GM12864 (cell line): ENCODE results near the gene KRTAP5-2.
"Not testable (repeated sequence)": the region's sequence is repeated elsewhere in the genome, so short reads cannot be mapped to it uniquely, and the experiment has no call there.

Experiments
- DNase-seq: peaks from one replicate; pipeline ENCODE4 v3.0.0-alpha.2; 2011; ENCODE audit warnings: low read depth
- H3K4me3 ChIP-seq: 2 replicates; pipeline ENCODE4 v1.5.1; 2011; ENCODE audit warnings: mild to moderate bottlenecking, low read depth, low read length, control low read depth
- CTCF ChIP-seq: IDR thresholded peaks from 2 replicates; pipeline ENCODE4 v1.5.1; 2011; ENCODE audit warnings: low read depth, mild to moderate bottlenecking, moderate library complexity, low read length, control low read depth, inconsistent platforms; ENCODE audit errors: missing control alignments

Gene KRTAP5-2, protein sequence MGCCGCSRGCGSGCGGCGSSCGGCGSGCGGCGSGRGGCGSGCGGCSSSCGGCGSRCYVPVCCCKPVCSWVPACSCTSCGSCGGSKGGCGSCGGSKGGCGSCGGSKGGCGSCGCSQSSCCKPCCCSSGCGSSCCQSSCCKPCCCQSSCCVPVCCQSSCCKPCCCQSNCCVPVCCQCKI

DNA sequence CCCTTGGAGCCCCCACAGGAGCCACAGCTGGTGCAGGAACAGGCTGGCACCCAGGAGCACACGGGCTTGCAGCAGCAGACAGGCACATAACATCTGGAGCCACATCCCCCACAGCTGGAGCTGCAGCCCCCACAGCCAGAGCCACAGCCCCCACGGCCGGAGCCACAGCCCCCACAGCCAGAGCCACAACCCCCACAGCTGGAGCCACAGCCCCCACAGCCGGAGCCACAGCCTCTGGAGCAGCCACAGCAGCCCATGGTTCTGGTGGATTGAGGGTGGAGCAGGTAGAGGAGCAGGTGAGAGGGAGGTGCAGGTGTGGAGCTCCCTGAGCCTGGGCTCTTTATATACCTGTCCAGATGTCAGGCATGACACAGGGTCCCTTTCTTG lies at the start of gene KRTAP5-2:
KRTAP5-2 (minus strand) TSS at position 301 of the 387 bp plus-strand sequence; CDS start at position 257, 44 bp downstream.
- no peak within 1 kb of the TSS for H3K4me3 ChIP-seq
- no peak for DNase-seq
- no peak for TF ChIP-seq CTCF

DNA sequence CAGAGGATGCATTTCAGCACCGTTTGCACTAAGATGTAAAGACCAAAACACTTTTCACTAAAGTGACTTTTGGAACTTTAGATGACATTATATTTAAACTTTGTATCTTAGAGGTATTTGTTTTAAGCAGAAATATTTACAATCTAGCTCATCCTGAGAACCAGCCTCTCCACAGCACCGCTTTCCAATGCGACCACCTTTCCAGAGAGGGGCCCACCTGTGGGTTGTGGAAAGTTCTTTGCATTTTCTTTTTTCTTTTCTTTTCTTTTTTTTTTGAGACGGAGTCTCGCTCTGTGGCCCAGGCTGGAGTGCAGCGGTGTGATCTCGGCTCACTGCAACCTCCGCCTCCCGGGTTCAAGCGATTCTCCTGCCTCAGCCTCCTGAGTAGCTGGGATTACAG lies 48.4 kb upstream of the KRTAP5-2 start:
- not testable (repeated sequence) for DNase-seq, H3K4me3 ChIP-seq

GRCh38 chr11:1645357-1645821 lies 47.3 kb upstream of the KRTAP5-2 start:
- DNase-seq: no peak
- H3K4me3 ChIP-seq: no peak overlapping the region
- TF ChIP-seq CTCF: no peak

GRCh38 chr11:1644601-1645356 lies 46.7 kb upstream of the KRTAP5-2 start:
- H3K4me3 ChIP-seq: no peak overlapping the region
- no peak for DNase-seq
- TF ChIP-seq CTCF: no peak

- H3K4me3 ChIP-seq: no peak overlapping the region
- no peak for DNase-seq
- TF ChIP-seq CTCF: no peak
These were observed 45.1 kb upstream of the KRTAP5-2 start for GRCh38 chr11:1643146-1643690.

DNA sequence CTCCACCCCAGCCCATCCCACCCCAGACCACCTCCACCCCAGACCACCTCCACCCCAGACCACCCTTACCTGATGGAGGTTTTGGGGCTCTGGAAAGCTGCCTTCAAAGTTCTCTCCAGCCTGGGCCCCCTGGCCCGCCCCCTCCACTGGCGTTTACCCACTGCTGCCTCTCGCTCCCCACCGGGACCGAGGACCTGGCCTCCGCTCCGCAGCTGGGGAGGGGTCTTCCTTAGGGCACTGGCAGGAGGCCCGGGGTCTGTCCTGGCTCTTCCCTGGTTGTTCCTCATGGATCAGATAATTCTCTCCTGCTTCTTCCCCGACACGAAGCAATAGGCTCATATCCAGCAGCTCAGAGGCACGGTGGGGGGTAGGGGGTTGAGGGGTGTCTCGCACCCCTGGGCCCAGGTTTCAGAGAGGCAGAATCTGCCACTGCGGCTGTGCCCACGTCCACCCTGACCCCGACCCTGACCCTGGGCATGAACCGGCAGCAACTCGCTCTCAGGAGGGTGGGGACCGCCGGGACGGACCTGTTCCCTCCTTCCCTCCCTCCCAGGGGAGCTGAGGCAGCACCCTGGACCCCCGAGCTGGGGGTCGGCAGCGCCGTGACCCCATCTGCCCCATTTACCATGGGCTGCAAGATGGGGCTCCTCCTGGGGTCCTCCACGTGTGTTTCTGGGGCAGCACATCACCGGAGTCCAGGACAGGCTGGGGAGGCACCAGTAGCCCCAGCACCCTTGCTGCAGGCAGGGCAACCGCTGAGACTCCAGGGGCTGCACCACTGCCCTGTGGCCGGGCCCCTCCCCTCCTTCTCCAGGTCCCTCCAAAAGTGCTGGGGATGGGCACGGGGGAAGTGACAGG lies 44.4 kb upstream of the KRTAP5-2 start:
- H3K4me3 ChIP-seq: no peak overlapping the region
- no peak for TF ChIP-seq CTCF
- no peak for DNase-seq

DNA sequence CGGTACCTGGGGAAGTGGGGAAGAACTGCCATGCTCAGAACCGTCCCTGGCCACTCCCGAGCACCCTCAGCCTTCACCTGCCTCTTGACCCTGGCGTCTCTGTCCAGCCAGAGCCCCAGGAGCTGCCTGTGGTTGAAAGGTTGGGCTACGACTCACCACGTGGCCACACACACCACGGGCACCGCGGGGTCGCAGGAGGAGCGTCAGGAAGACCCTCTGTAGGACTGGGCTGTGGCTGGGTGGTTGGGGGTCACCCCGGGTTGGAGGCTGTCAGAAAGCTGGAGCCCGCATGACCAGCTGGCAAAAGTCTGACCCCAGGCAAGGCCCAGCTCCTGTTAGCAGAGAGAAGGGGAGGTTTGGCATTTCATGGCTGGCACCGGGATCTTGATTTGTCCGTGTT lies 43.0 kb upstream of the KRTAP5-2 start:
- no peak for DNase-seq
- no peak overlapping the region for H3K4me3 ChIP-seq
- TF ChIP-seq CTCF: no peak
